ENCODE measurements around the gene GRK2.

DNA sequence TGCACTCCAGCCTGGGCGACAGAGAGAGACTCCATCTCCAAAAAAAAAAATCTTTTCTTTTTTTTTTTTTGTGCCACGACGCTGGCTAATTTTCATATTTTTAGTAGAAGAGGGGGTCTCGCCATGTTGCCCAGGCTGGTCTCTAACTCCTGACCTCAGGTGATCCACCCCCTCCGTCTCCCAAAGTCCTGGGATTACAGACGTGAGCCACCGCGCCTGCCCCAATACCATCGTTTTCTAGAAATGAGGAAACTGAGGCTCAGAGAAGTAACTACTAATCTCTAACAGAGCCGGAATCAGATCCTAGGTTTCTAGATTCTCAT is 50.6 kb downstream of the GRK2 start:
- TF ChIP-seq, protein P1, sequence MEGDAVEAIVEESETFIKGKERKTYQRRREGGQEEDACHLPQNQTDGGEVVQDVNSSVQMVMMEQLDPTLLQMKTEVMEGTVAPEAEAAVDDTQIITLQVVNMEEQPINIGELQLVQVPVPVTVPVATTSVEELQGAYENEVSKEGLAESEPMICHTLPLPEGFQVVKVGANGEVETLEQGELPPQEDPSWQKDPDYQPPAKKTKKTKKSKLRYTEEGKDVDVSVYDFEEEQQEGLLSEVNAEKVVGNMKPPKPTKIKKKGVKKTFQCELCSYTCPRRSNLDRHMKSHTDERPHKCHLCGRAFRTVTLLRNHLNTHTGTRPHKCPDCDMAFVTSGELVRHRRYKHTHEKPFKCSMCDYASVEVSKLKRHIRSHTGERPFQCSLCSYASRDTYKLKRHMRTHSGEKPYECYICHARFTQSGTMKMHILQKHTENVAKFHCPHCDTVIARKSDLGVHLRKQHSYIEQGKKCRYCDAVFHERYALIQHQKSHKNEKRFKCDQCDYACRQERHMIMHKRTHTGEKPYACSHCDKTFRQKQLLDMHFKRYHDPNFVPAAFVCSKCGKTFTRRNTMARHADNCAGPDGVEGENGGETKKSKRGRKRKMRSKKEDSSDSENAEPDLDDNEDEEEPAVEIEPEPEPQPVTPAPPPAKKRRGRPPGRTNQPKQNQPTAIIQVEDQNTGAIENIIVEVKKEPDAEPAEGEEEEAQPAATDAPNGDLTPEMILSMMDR (IDR thresholded peaks at IDR 0.05) = no peak
- TF ChIP-seq EZH2 (IDR thresholded peaks at IDR 0.05) (no peak), EZH2phosphoT487 (IDR thresholded peaks at IDR 0.05) (no peak)

All from neural progenitor cell (in vitro differentiated cells).